Measurements from ENCODE around the gene SOCS2. TPM values are rescaled to one million over a fixed set of nuclear protein-coding genes. Genes with fewer than 3 reads are reported as not detected.

SOCS2 gene
- total and polyA plus RNA-seq, 2 of the 13 experiments (the other 11 are each of a cell fraction or from before 2014, with no cell fraction given): 0.62 to 1.5 TPM

- no peak for TF ChIP-seq AHDC1 (CRISPR knock-in tag; IDR thresholded peaks at IDR 0.05; ENCODE audit: borderline replicate concordance)
- TF ChIP-seq NR2C2 (CRISPR knock-in tag; IDR thresholded peaks at IDR 0.05; ENCODE audit: borderline replicate concordance): peak; percentile 25; the same call in 1 of the 2 replicates
- 0 out of 2 replicates have a peak, but pooled peaks have one; percentile 28 for TF ChIP-seq ELF3 (CRISPR knock-in tag; IDR thresholded peaks at IDR 0.05)
- TF ChIP-seq ERF (CRISPR knock-in tag; IDR thresholded peaks at IDR 0.05): 0 out of 2 replicates have a peak, but pooled peaks have one; percentile 43
- no peak for TF ChIP-seq ZNF446 (CRISPR knock-in tag; IDR thresholded peaks at IDR 0.05)
- peak; percentile 59 for TF ChIP-seq RAD21 (CRISPR knock-in tag; IDR thresholded peaks at IDR 0.05)
- TF ChIP-seq SOX6 (IDR thresholded peaks at IDR 0.05): no peak
- 0 out of 2 replicates have a peak, but pooled peaks have one; percentile 12 for TF ChIP-seq SOX6 (CRISPR knock-in tag; IDR thresholded peaks at IDR 0.05)
- TF ChIP-seq ZBTB3 (CRISPR knock-in tag; IDR thresholded peaks at IDR 0.05; ENCODE audit: borderline replicate concordance, low read depth): no peak
- TF ChIP-seq MAZ (IDR thresholded peaks at IDR 0.05; ENCODE audit: borderline replicate concordance, low read depth, low read length): 0 out of 2 replicates have a peak, but pooled peaks have one; percentile 38
- no peak for TF ChIP-seq MAZ (CRISPR knock-in tag; IDR thresholded peaks at IDR 0.05; ENCODE audit: low read depth)
- TF ChIP-seq PCBP1 (IDR thresholded peaks at IDR 0.05; ENCODE audit: borderline replicate concordance, low read depth, low read length): 0 out of 2 replicates have a peak, but pooled peaks have one; percentile 49
- no peak for TF ChIP-seq DZIP1 (CRISPR knock-in tag; IDR thresholded peaks at IDR 0.05)
- no peak for TF ChIP-seq CAMTA2 (CRISPR knock-in tag; IDR thresholded peaks at IDR 0.05; ENCODE audit: borderline replicate concordance)
- peak; percentile 82 for TF ChIP-seq CEBPG (CRISPR knock-in tag; IDR thresholded peaks at IDR 0.05)
- no peak for TF ChIP-seq PPARG (CRISPR knock-in tag; conservative IDR thresholded peaks at IDR 0.05)
- TF ChIP-seq ZNF580 (CRISPR knock-in tag; IDR thresholded peaks at IDR 0.05; ENCODE audit: borderline replicate concordance, low read depth): 0 out of 2 replicates have a peak, but pooled peaks have one; percentile 11
- peak; percentile 77 for TF ChIP-seq CTCF (CRISPR knock-in tag; IDR thresholded peaks at IDR 0.05)
- TF ChIP-seq ZNF143 (CRISPR knock-in tag; IDR thresholded peaks at IDR 0.05): no peak
Measured at GRCh38 chr12:93569656-93570551, 2.6 kb upstream of the SOCS2 start (continued).
